ENCODE data around the gene NUP93.

NUP93 gene

GRCh38 chr16:56824331-56824730, 94.4 kb downstream of the NUP93 start:
- DNase-seq: no peak

- DNase-seq: no peak
Observed at GRCh38 chr16:56824804-56825203, 94.9 kb downstream of the NUP93 start.

GRCh38 chr16:56825826-56826225, 95.9 kb downstream of the NUP93 start:
- DNase-seq: no peak

- no peak for DNase-seq
Observed at GRCh38 chr16:56828647-56829046, 98.7 kb downstream of the NUP93 start.

- no peak for DNase-seq
Observed at GRCh38 chr16:56830669-56831068, 100.7 kb downstream of the NUP93 start.

- DNase-seq: no peak
Observed at GRCh38 chr16:56832768-56833167, 102.8 kb downstream of the NUP93 start.

GRCh38 chr16:56833243-56833970, 103.5 kb downstream of the NUP93 start:
- DNase-seq: no peak

GRCh38 chr16:56835320-56835719, 105.4 kb downstream of the NUP93 start:
- DNase-seq: no peak

GRCh38 chr16:56836410-56837230, 106.7 kb downstream of the NUP93 start:
- DNase-seq: no peak

- DNase-seq: no peak
Observed at GRCh38 chr16:56838622-56839337, 108.9 kb downstream of the NUP93 start.

GRCh38 chr16:56841233-56841632, 111.3 kb downstream of the NUP93 start:
- no peak for DNase-seq

GRCh38 chr16:56841659-56842058, 111.7 kb downstream of the NUP93 start:
- no peak for DNase-seq

GRCh38 chr16:56842133-56842532, 112.2 kb downstream of the NUP93 start:
- no peak for DNase-seq

- no peak for DNase-seq
Observed at GRCh38 chr16:56844056-56844455, 114.1 kb downstream of the NUP93 start.

- DNase-seq: peak; percentile 11
Observed at GRCh38 chr16:56847173-56847910, 117.4 kb downstream of the NUP93 start.

GRCh38 chr16:56848029-56848936, 118.4 kb downstream of the NUP93 start:
- no peak for DNase-seq

- no peak for DNase-seq
Observed at GRCh38 chr16:56848955-56849689, 119.2 kb downstream of the NUP93 start.

GRCh38 chr16:56849690-56850680, 120.1 kb downstream of the NUP93 start:
- no peak for DNase-seq

GRCh38 chr16:56851671-56852400, 121.9 kb downstream of the NUP93 start:
- DNase-seq: no peak

All from CD4-positive, alpha-beta T cell treated with Interleukin-12 subunit alpha and Interleukin-12 subunit beta, for 1 hour (primary cell).